Stimulated activated CD4-positive, alpha-beta T cell treated with anti-CD3 and anti-CD28 coated beads, Interleukin-4, amount 100 ng/mL, for 1 hour (primary cell): ENCODE data around the gene KCNQ1OT1.

Experiments used
- DNase-seq: peaks from one replicate; pipeline ENCODE4 v3.0.0-alpha.2; 2020

KCNQ1OT1 gene

GRCh38 chr11:2719831-2720590 lies 20.2 kb upstream of the KCNQ1OT1 start:
- no peak for DNase-seq

GRCh38 chr11:2718817-2719438 lies 19.1 kb upstream of the KCNQ1OT1 start:
- DNase-seq = no peak

GRCh38 chr11:2717561-2718325 lies 17.9 kb upstream of the KCNQ1OT1 start:
- DNase-seq = no peak

GRCh38 chr11:2716376-2717095 lies 16.7 kb upstream of the KCNQ1OT1 start:
- DNase-seq = no peak

GRCh38 chr11:2715716-2716350 lies 16.0 kb upstream of the KCNQ1OT1 start:
- DNase-seq = no peak

- no peak for DNase-seq
Observed at GRCh38 chr11:2714871-2715270, 15.1 kb upstream of the KCNQ1OT1 start.

GRCh38 chr11:2714463-2714800 lies 14.6 kb upstream of the KCNQ1OT1 start:
- DNase-seq = no peak

- no peak for DNase-seq
Observed at GRCh38 chr11:2713661-2714462, 14.1 kb upstream of the KCNQ1OT1 start.

- no peak for DNase-seq
Observed at GRCh38 chr11:2713094-2713493, 13.3 kb upstream of the KCNQ1OT1 start.

GRCh38 chr11:2711161-2711560 lies 11.4 kb upstream of the KCNQ1OT1 start:
- DNase-seq = no peak

- no peak for DNase-seq
Observed at GRCh38 chr11:2709429-2709828, 9.6 kb upstream of the KCNQ1OT1 start.

- DNase-seq = no peak
Observed at GRCh38 chr11:2708757-2709281, 9.0 kb upstream of the KCNQ1OT1 start.

- no peak for DNase-seq
Observed at GRCh38 chr11:2708151-2708581, 8.4 kb upstream of the KCNQ1OT1 start.

- DNase-seq = no peak
Observed at GRCh38 chr11:2707736-2708135, 7.9 kb upstream of the KCNQ1OT1 start.

GRCh38 chr11:2706321-2706720 lies 6.5 kb upstream of the KCNQ1OT1 start:
- DNase-seq = no peak

GRCh38 chr11:2704896-2705606 lies 5.3 kb upstream of the KCNQ1OT1 start:
- no peak for DNase-seq

GRCh38 chr11:2704356-2704755 lies 4.6 kb upstream of the KCNQ1OT1 start:
- no peak for DNase-seq

GRCh38 chr11:2703363-2704141 lies 3.8 kb upstream of the KCNQ1OT1 start:
- DNase-seq = no peak

GRCh38 chr11:2702771-2703362 lies 3.1 kb upstream of the KCNQ1OT1 start:
- DNase-seq = no peak
